Fibroblast of the aortic adventitia (primary cell): ENCODE results near the gene PCCA. TPM values are rescaled to one million over a fixed set of nuclear protein-coding genes. Genes with fewer than 3 reads are reported as not detected.
"Not testable (repeated sequence)": the region's sequence is repeated elsewhere in the genome, so short reads cannot be mapped to it uniquely, and the experiment has no call there.

Experiments used
- DNase-seq: peaks from one replicate; pipeline ENCODE4 v3.0.0-alpha.2; 2010; ENCODE audit warnings: low read depth
- H3K4me3 ChIP-seq: 2 replicates; pipeline ENCODE4 v1.5.1; 2011; ENCODE audit warnings: low read depth, mild to moderate bottlenecking, control low read depth, low read length, moderate library complexity
- CTCF ChIP-seq: IDR thresholded peaks from 2 replicates; pipeline ENCODE4 v1.5.1; 2011; ENCODE audit warnings: mild to moderate bottlenecking, low read length, control low read depth, inconsistent platforms; ENCODE audit not compliant: insufficient read depth
- total RNA-seq: library from RNA; depleted of rRNA; stranded (reverse); fragments of >200 nt; gene quantifications from 2 replicates; pipeline ENCODE4 v1.2.3, GENCODE V29; 2012; ENCODE audit warnings: low replicate concordance

The PCCA gene
- total RNA-seq, 1 donor, result 23.8 TPM

DNA sequence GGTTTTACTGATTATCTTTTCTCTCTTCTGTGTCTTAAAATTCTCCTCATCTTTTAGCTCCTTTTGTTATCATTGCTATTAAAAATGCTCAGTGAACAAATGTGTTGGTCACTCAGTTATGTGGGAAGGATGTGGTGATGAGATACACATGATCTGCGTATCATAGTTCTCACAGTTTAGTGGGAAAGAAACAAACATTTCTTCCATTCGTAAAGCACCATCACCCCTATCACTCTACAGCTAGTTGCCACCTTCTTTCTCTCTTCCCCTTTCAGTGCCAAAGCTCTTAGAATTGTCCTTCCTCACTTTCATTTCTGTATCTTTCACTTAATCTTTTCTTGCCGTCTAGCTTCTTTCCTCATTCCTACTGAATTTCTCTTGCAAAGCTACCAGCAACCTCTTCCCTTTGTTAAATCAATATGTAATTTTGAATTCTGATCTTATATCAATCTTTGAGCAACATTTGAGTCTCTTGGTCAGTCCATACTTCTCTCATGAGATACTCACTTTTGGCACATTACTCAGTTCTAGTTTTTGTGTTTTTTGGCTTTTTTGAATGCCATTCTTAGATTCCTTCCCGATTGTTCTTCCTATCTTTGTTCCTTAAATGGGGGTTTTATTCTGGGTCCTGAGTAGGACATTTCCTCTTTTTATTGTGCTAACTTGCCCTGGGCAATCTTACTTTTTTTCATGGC is 122.3 kb downstream of the PCCA start:
- TF ChIP-seq CTCF, result no peak
- peak; percentile 45 for DNase-seq
- H3K4me3 ChIP-seq, result no peak overlapping the region

DNA sequence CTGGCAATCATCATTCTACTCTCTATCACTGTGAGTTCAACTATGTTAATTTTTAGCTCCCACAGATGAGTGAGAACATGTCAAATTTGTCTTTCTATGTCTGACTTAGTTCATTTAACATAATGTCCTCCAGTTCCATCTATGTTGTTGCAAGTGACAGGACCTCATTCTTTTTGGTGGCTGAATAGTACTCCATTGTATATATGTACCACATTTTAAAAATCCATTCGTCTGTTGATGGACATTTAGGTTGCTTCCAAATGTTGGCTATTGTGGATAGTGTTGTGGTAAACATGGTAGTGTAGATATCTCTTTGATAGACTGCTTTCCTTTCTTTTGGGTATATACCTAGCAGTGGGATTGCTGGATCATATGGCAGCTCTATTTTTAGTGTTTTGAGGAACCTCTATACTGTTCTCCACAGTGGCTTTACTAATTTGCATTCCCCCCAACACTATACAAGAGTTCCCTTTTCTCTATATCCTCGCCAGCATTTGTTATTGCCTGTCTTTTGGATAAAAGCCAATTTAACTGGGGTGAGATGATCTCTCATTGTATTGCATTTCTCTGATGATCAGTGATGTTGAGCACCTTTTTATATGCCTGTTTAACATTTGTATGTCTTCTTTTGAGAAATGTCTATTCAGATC is 124.1 kb downstream of the PCCA start:
- no peak for TF ChIP-seq CTCF
- DNase-seq, result no peak
- no peak overlapping the region for H3K4me3 ChIP-seq

- TF ChIP-seq CTCF, result no peak
- no peak for DNase-seq
- no peak overlapping the region for H3K4me3 ChIP-seq
Measured at GRCh38 chr13:100213576-100213975, 124.7 kb downstream of the PCCA start.

DNA sequence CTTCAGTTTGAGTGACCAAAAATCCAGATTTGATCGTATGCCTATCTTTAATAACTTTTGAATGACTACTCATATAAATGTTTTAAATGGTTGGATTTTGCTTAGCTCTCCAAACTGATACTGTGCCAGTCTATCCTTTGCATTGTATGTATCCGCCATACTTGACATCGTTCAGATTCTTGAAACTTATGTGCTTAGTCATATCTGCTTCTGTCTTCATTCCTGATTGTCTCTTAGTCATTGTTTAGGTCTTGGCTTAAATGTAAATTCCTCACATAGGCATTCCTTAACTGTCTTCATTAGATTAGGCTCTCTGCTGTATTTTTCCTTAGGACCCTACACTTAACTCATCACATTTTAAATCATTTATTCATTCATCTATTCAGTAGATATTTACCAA is 126.0 kb downstream of the PCCA start:
- DNase-seq, result peak; percentile 78
- no peak for TF ChIP-seq CTCF

GRCh38 chr13:100221166-100221565 is 132.3 kb downstream of the PCCA start:
- no peak for TF ChIP-seq CTCF
- no peak overlapping the region for H3K4me3 ChIP-seq
- no peak for DNase-seq

More for the DNA sequence above, 126.0 kb downstream of the PCCA start:
- no peak overlapping the region for H3K4me3 ChIP-seq

GRCh38 chr13:100223966-100224530 is 135.2 kb downstream of the PCCA start:
- H3K4me3 ChIP-seq, DNase-seq: not testable (repeated sequence)

GRCh38 chr13:100229603-100230002 is 140.7 kb downstream of the PCCA start:
- DNase-seq, result no peak
- no peak overlapping the region for H3K4me3 ChIP-seq
- no peak for TF ChIP-seq CTCF
